Mucosa of gallbladder (tissue), 1 donor: ENCODE measurements around the gene PPP2CA. TPM values are rescaled to one million over a fixed set of nuclear protein-coding genes. Genes with fewer than 3 reads are reported as not detected.
"Not testable (repeated sequence)": the region's sequence is repeated elsewhere in the genome, so short reads cannot be mapped to it uniquely, and the experiment has no call there.

Source experiments
- DNase-seq: peaks from one replicate; pipeline ENCODE4 v3.0.0-alpha.2; 2020; ENCODE audit warnings: low spot score
- total RNA-seq: library from RNA; stranded (reverse); gene quantifications from one replicate; pipeline ENCODE4 v1.2.1, GENCODE V29; 2021
- donor health status: DM: no; HTN: no; CAD: no.

PPP2CA gene
- total RNA-seq, 1 donor from 2014 or later: 108 TPM

DNA sequence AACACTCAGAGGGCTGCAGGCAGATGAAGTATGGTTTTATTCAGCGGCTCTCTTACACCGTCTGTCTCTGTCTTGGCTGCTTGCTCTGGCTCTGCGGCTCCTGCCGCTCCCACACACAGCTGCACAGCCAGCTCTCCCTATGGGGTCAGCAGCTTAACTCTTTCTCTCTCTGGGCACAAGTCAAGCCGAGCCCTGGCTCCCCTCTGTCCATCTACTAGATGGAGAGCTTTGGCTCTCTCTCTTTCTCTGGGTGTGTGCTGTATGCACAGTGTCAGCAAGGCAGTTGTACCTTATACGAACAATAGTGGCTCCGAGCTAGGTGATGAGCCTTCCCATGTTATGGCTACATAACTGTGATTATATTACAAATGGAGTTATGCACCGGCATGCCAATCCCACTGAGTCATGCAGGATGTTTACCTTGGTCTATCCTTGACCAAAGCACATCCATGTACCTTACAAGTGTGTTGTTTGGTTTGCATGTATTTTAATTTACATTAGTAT, 19.3 kb upstream of the PPP2CA start:
- no peak for DNase-seq

DNA sequence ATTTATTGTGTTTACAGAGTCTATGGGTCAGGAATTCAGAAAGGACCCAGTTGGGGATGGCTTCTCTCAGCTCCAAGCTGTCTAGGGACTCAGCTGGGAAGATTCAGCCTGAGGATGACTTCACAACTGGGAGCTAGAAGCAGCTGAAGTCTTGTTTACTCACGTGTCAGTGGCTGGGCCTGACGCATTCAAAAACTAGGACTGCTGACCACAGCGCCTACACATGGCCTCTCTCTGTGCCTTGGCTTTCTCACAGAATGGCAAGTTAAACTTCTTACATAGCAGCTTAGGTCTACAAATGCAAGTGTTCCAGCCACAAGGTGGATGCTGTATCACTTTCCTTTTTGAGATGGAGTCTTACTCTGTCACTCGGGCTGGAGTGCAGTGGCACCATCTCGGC, 16.3 kb upstream of the PPP2CA start:
- DNase-seq: peak; percentile 40

DNA sequence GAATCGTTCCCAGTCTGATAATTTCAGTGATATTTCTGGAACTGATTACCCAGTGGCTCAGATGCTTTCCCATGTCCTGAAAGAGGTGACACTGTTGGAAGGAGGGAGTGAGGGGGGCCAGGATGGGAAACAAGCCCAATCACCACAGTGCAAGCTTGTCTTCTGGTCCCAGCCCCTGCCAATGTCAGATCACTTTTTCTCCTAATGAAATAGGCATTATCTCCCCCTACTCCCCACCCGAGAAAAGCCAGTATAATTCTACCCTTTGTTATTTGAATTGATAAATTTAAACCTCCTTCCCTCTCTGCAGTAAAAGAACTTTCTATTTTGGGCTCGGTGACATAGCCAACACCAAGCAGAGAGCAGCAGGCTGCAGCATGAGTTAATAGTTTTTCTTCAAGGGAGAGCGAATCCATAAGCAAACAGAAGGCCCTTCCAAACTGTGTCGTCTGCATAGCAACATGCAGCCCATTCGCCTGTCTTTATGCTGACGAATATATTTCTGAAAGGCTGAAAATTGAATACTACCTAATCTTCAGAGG, 14.6 kb upstream of the PPP2CA start:
- DNase-seq: no peak

DNA sequence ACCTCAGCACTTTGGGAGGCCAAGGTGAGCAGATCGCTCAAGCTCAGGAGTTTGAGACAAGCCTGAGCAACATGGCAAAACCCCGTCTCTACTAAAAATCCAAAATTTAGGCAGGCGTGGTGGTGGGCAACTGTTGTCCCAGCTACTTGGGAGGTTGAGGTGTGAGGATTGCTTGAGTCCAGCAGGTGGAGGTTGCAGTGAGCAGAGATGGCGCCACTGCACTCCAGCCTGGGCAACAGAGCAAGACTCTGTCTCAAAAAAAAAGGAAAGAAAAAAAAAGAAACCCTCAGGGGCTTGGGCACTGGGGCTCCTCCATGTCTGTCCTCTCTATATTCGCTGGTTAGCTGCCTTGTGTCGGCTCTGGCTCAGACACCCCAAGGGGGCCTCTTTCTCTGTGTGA, 10.9 kb upstream of the PPP2CA start:
- no peak for DNase-seq

GRCh38 chr5:134236318-134236717, 10.4 kb upstream of the PPP2CA start:
- DNase-seq: no peak

- no peak for DNase-seq
These were observed 2.8 kb upstream of the PPP2CA start for GRCh38 chr5:134228624-134229023.

- DNase-seq: no peak
These were observed 1.9 kb upstream of the PPP2CA start for GRCh38 chr5:134227776-134228175.

DNA sequence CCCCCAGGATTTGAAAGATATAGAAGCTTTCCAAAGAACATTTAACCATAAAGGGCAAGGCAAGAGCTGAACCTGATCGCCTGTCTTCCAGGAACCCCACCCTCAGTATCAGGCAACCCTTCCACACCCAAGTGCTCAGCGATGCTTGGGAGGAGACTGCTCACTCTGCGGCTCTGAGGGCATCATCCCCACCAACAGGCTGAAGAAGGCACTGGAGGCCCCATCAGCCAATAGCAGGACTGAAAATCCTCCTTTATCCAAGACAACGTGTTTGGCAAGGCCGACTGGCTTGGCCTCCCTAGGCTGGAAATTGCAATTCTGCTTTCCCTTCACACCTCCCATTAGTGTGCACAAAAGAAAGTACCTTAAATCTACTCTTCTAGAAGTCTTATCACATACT, 1.4 kb upstream of the PPP2CA start:
- DNase-seq: peak; percentile 24

- no peak for DNase-seq
These were observed 744 bp upstream of the PPP2CA start for GRCh38 chr5:134226441-134227192.

GRCh38 chr5:134224888-134225779, 739 bp downstream of the PPP2CA start:
- DNase-seq: peak; percentile 49

GRCh38 chr5:134223406-134224248, 2.2 kb downstream of the PPP2CA start:
- DNase-seq: no peak

DNA sequence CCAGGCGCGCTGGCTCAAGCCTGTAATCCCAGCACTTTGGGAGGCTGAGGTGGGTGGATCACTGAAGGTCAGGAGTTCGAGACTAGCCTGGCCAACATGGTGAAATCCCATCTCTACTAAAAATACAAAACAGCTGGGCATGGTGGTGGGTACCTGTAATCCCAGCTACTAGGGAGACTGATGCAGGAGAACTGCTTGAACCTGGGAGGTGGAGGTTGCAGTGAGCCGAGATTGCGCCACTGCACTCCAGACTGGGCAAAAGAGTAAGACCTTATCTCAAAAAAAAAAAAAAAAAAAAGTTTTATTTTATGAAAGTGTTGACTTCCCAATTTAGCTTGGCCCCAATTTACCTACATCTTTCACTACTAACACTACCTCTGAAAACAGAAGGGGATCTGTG, 4.2 kb downstream of the PPP2CA start:
- not testable (repeated sequence) for DNase-seq

DNA sequence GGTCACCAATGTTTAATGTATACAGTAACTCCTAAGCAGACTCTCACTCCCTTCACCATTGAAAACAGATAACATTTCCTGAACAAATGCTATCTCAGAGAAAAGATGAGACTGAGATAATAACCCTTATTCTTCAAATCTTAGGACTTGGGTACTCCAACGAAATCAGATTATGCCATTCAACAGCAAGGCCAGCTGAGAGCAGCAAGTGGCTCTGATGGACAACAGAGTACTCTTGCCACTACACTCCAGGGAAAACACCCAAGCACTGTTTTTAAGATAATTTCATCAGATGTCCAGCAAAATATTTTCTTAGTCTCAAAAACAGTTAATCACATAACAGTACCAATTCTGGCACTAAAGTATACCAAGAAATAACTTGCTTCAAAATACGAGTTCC, 10.1 kb downstream of the PPP2CA start:
- DNase-seq: no peak

DNA sequence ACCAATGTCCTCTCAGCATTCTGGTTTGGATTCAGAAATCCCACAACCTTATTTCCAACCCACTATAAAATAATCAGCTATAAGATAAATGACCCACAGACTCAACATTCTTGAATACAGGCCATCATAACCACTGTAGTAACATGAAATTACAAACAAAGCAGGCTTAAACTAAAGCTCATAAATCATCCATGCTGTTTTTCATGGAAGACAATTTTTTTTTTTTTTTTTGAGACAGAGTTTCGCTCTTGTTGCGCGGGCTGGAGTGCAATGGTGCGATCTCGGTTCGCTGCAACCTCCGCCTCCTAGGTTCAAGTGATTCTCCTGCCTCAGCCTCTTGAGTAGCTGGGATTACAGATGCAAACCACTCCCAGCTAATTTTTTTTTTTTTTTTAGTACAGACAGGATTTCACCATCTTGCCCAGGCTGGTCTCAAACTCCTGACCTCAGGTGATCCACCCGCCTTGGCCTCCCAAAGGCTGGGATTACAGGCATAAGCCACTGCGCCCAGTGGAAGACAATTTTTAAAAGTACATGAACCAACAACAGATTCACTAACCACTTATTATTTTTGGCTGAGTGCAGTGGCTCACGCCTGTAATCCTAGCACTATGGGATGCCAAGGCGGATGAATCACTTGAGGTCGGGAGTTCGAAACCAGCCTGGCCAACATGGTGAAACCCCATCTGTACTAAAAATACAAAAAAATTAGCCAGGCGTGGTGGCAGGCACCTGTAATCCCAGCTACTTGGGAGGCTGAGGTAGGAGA, 14.4 kb downstream of the PPP2CA start:
- not testable (repeated sequence) for DNase-seq

GRCh38 chr5:134209477-134210245, 16.2 kb downstream of the PPP2CA start:
- no peak for DNase-seq

DNA sequence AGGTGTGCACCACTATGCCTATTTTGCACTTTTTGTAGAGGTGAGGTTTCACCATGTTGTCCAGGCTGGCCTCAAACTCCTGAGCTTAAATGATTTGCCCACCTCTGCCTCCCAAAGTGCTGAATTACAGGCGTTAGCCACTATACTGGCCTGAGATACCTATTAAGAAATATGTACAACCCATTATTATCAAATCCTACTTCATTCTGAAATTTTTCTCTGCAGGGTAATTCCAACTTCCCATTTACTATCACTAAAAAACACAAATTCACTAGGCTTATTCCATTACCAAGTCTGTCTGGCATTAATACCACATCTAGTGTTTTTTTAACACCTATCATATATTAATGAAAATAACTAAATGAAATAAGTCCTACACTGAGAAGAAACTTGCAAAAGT, 18.2 kb downstream of the PPP2CA start:
- no peak for DNase-seq

DNA sequence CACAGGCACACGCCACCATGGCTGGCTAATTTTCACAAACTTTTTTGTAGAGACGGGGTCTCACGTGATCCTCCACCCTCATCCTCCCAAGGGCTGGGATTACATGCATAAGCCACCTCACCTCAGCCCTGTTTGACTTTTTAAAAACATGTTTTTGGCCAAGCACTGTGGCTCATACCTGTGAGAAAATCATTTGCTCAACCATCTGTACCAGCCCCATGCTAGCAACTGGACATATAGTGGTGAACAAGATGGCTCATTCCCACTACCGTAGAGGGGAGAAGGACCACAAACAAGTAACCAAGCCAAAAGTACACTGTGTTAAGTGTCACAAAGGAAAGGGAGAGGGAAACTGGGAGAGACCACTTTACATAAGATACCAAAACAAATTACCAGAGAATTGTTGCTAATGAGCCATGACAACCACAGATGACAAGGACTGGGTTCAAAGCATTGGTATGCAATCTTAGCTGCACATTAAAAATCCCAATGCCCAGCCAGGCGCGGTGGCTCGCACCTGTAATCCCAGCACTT, 19.2 kb downstream of the PPP2CA start:
- DNase-seq: no peak

DNA sequence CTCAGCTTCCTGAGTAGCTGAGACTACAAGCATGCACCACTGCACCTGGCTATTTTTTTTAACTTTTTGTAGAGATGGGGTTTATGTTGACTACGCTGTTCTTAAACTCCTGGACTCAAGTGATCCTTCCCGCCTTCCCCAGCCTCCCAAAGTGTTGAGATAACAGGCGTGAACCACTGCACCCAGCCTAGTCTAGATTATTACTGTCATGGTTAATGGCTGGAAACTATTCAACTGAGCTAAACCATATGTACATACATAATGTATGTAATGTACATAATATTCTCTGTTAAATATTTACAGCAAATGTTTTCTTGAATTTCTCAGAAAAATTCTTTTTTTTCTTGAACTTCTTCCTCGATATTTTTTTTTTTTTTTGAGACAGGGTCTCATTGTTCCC, 21.3 kb downstream of the PPP2CA start:
- DNase-seq: no peak

- no peak for DNase-seq
These were observed 22.2 kb downstream of the PPP2CA start for GRCh38 chr5:134203630-134204029.

DNA sequence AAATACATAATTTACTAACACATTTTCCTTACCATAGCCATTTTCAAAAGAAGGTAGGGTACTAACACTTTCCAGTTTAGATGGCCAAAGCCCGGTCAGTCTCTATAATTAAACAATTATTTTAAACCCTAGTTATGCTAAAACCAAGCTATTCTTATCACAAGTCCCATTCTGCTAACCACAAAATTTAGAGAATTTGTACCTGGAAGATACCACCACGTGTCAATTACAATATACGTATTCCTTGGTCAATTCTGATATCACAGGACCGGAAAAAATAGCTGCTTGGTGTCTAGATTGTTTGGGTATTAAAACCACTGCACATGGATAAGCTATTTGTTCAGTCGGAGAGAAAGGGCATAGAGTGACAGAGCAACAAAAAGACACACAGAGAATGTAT, 30.2 kb downstream of the PPP2CA start:
- no peak for DNase-seq
